HepG2 (cell line): Measurements from ENCODE around the gene LYRM7. TPM values are rescaled to one million over a fixed set of nuclear protein-coding genes. Genes with fewer than 3 reads are reported as not detected.
A peak's percentile ranks its signal among the peaks of the same experiment; 100 is the strongest.

Experiments used
- CBFB ChIP-seq: sonication (generic); formaldehyde crosslinking; IDR thresholded peaks from 2 replicates; pipeline ENCODE4 v1.4.0; 2020; ENCODE audit warnings: missing genetic modification reagents
- CERS6 ChIP-seq: sonication (generic); formaldehyde crosslinking; IDR thresholded peaks from 2 replicates; pipeline ENCODE4 v1.5.0; 2020; ENCODE audit warnings: missing genetic modification reagents
- ELF4 ChIP-seq: sonication (generic); formaldehyde crosslinking; IDR thresholded peaks from 2 replicates; pipeline ENCODE4 v1.5.0; 2020; ENCODE audit warnings: missing genetic modification reagents, mild to moderate bottlenecking, moderate library complexity, borderline replicate concordance
- ERF ChIP-seq: IDR thresholded peaks from 2 replicates; pipeline ENCODE4 v1.6.1; 2018; ENCODE audit warnings: missing biosample characterization, missing genetic modification reagents
- HMGXB3 ChIP-seq: sonication (generic); formaldehyde crosslinking; IDR thresholded peaks from 2 replicates; pipeline ENCODE4 v1.4.0; 2020; ENCODE audit warnings: missing genetic modification reagents, borderline replicate concordance
- KMT2A ChIP-seq: sonication (generic); formaldehyde crosslinking; IDR thresholded peaks from 2 replicates; pipeline ENCODE4 v1.4.0; 2020; ENCODE audit warnings: missing genetic modification reagents
- NFYC ChIP-seq: IDR thresholded peaks from 2 replicates; pipeline ENCODE4 v1.6.1; 2016; ENCODE audit warnings: missing genetic modification reagents, missing compliant biosample characterization
- SP1 ChIP-seq, 2 experiments: fragments of 450-650 bp in 1 of 2; sonication (generic) in 1 of 2; formaldehyde crosslinking in 1 of 2; IDR thresholded peaks; 2 replicates each; pipeline versions ENCODE4 v1.4.0 to v1.6.1; 2016 to 2020; ENCODE audit warnings: missing genetic modification reagents in 1 of 2
- TEAD2 ChIP-seq: sonication (generic); formaldehyde crosslinking; IDR thresholded peaks from 2 replicates; pipeline ENCODE4 v1.9.0; 2021; ENCODE audit warnings: missing genetic modification reagents
- TFAP4 ChIP-seq: sonication (generic); IDR thresholded peaks from 2 replicates; pipeline ENCODE4 v1.6.1; 2016; ENCODE audit warnings: low read depth, borderline replicate concordance
- ZHX2 ChIP-seq, 2 experiments: sonication (generic) in 1 of 2; formaldehyde crosslinking in 1 of 2; IDR thresholded peaks; 2 replicates each; pipeline versions ENCODE4 v1.6.1 to v1.9.0; 2014 to 2022; ENCODE audit warnings: antibody characterized with exemption in 1 of 2, borderline replicate concordance in 1 of 2, inconsistent platforms in 1 of 2, low read depth in 1 of 2, missing genetic modification reagents in 1 of 2
- ZIK1 ChIP-seq: sonication (generic); formaldehyde crosslinking; IDR thresholded peaks from 2 replicates; pipeline ENCODE4 v1.5.0; 2020; ENCODE audit warnings: mild to moderate bottlenecking, low read depth, missing genetic modification reagents, borderline replicate concordance
- ZNF552 ChIP-seq: sonication (generic); formaldehyde crosslinking; IDR thresholded peaks from 2 replicates; pipeline ENCODE4 v1.9.0; 2022; ENCODE audit warnings: missing genetic modification reagents, mild to moderate bottlenecking, borderline replicate concordance
- ZNF672 ChIP-seq: sonication (generic); formaldehyde crosslinking; IDR thresholded peaks from 2 replicates; pipeline ENCODE4 v1.8.1; 2022; ENCODE audit warnings: missing genetic modification reagents
- ZNF7 ChIP-seq: IDR thresholded peaks from 2 replicates; pipeline ENCODE4 v1.6.1; 2016; ENCODE audit warnings: missing biosample characterization, missing genetic modification reagents
- ZNF772 ChIP-seq: sonication (generic); formaldehyde crosslinking; IDR thresholded peaks from 2 replicates; pipeline ENCODE4 v1.5.0; 2020; ENCODE audit warnings: mild to moderate bottlenecking, missing genetic modification reagents
- polyA plus RNA-seq, 8 experiments: library from polyadenylated mRNA; depleted of rRNA in 3 of 8; stranded (reverse) in 7 of 8; unstranded in 1 of 8; fragments of >200 nt; fragmentation: Illumina TruSeq in 4 of 8; extraction: Trizol in 4 of 8; gene quantifications; 2 replicates each; pipeline versions ENCODE4 v1.2.1 to v1.2.3, GENCODE V29; 2011 to 2016; ENCODE audit warnings: low read depth in 4 of 8, missing spikeins in 1 of 8, mixed read lengths in 1 of 8; ENCODE audit not compliant: insufficient read depth in 1 of 8
- total RNA-seq, 5 experiments: library from RNA; depleted of rRNA; stranded (reverse); fragments of >200 nt; fragmentation: Illumina TruSeq; extraction: Trizol; gene quantifications; 2 replicates each; pipeline ENCODE4 v1.2.3, GENCODE V29; 2016; ENCODE audit warnings: low read depth in 1 of 5

LYRM7 gene
- total and polyA plus RNA-seq, 2 of the 13 experiments (the other 11 are each of a cell fraction or from before 2014, with no cell fraction given): 3.0 to 5.5 TPM

- TF ChIP-seq TFAP4: peak; percentile 27; the same call in 1 of the 2 replicates
- TF ChIP-seq ZHX2 (IDR thresholded peaks at IDR 0.05; ENCODE audit: low read depth): peak; percentile 66; the same call in 1 of the 2 replicates
- TF ChIP-seq ZHX2 (CRISPR knock-in tag; IDR thresholded peaks at IDR 0.05; ENCODE audit: borderline replicate concordance): no peak
- TF ChIP-seq CERS6 (CRISPR knock-in tag): no peak
- peak; percentile 28 for TF ChIP-seq KMT2A (CRISPR knock-in tag)
- peak; percentile 45; the same call in 1 of the 2 replicates for TF ChIP-seq ELF4
- no peak for TF ChIP-seq ZIK1 (CRISPR knock-in tag)
- TF ChIP-seq HMGXB3 (CRISPR knock-in tag): peak; percentile 96
- TF ChIP-seq SP1 (IDR thresholded peaks at IDR 0.05): no peak
- peak; percentile 72 for TF ChIP-seq SP1 (CRISPR knock-in tag; IDR thresholded peaks at IDR 0.05)
- TF ChIP-seq TEAD2 (CRISPR knock-in tag): no peak
- TF ChIP-seq ZNF672 (CRISPR knock-in tag): peak; percentile 45; the same call in 1 of the 2 replicates
- no peak for TF ChIP-seq ZNF552 (CRISPR knock-in tag)
- TF ChIP-seq ZNF7 (CRISPR knock-in tag): no peak
- peak; percentile 62; the same call in 1 of the 2 replicates for TF ChIP-seq ERF (CRISPR knock-in tag)
- TF ChIP-seq ZNF772 (CRISPR knock-in tag): peak; percentile 72
- TF ChIP-seq NFYC (CRISPR knock-in tag): peak; percentile 87
- TF ChIP-seq CBFB: no peak
Measured at GRCh38 chr5:131170540-131171275, at the start of gene LYRM7 (continued).
